HFFc6 (cell line): ENCODE data around the gene ZNF723. TPM values are rescaled to one million over a fixed set of nuclear protein-coding genes. Genes with fewer than 3 reads are reported as not detected.
"Not testable (repeated sequence)": the region's sequence is repeated elsewhere in the genome, so short reads cannot be mapped to it uniquely, and the experiment has no call there.

ENCODE experiments used
- DNase-seq: peaks from one replicate; pipeline ENCODE4 v3.0.0-alpha.2; 2018
- H3K27ac Mint-ChIP-seq: 2 replicates; pipeline ENCODE4 v1.8.0; 2020; ENCODE audit warnings: mild to moderate bottlenecking, mixed read lengths
- H3K27me3 Mint-ChIP-seq: 2 replicates; pipeline ENCODE4 v1.8.0; 2021; ENCODE audit warnings: mild to moderate bottlenecking, moderate library complexity, mixed read lengths; ENCODE audit not compliant: insufficient read depth
- H3K36me3 Mint-ChIP-seq: 2 replicates; pipeline ENCODE4 v1.8.0; 2021; ENCODE audit warnings: low read depth, mixed read lengths
- H3K4me1 Mint-ChIP-seq: 2 replicates; pipeline ENCODE4 v1.8.0; 2020; ENCODE audit warnings: low read depth, mixed read lengths
- H3K4me3 Mint-ChIP-seq: 2 replicates; pipeline ENCODE4 v1.8.0; 2020; ENCODE audit warnings: mild to moderate bottlenecking, moderate library complexity, mixed read lengths
- H3K9me3 Mint-ChIP-seq: 2 replicates; pipeline ENCODE4 v1.8.0; 2020; ENCODE audit warnings: mild to moderate bottlenecking, mixed read lengths
- CTCF ChIP-seq: fragments of 200-600 bp; sonication (generic); IDR thresholded peaks from 2 replicates; pipeline ENCODE4 v1.5.0; 2021; ENCODE audit warnings: antibody characterized with exemption, mild to moderate bottlenecking
- total RNA-seq, 6 experiments: library from RNA; stranded (reverse); fragmentation: NEBNext Ultra II Directional; extraction: Animal tissue kit (Norgen Biotek cat#: 25700); gene quantifications; 2 replicates in 1 of 6; 3 replicates in 5 of 6; pipeline ENCODE4 v1.2.3, GENCODE V29; 2021

Gene ZNF723
- total RNA-seq, 6 experiments from 2014 or later, result not detected

GRCh38 chr19:22807061-22807835, 24.8 kb upstream of the ZNF723 start:
- peaks cover 4% of the 10 kb centered on the region; the same call in 1 of the 2 replicates for H3K36me3 Mint-ChIP-seq
- no peak for DNase-seq
- H3K27me3 Mint-ChIP-seq, result peaks cover 4% of the 10 kb centered on the region
- H3K4me1 Mint-ChIP-seq, result no peaks in the 10 kb centered on the region
- TF ChIP-seq CTCF, result no peak
- no peak overlapping the region for H3K27ac Mint-ChIP-seq
- H3K4me3 Mint-ChIP-seq, result no peak overlapping the region
- H3K9me3 Mint-ChIP-seq, result peaks cover 43% of the 10 kb centered on the region

DNA sequence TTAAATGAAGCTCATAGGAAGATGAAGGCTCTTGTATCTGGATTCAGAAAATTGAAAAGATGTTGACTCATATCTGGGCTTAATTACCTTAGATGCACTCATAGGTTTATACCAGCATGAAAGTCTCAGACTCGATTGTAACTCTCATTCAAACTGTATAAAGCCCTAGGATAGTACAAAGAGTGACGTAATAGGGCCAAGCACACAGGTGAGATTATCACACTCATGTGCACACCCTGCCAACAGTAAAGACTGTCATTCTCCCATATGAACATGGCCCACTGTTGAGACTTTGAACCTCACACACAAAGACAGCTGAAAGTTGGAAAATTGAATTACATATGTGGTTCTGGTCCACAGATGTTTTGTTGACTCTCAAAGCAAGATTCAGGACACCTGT, 18.0 kb upstream of the ZNF723 start:
- peaks cover 4% of the 10 kb centered on the region; the same call in 1 of the 2 replicates for H3K27me3 Mint-ChIP-seq
- H3K4me3 Mint-ChIP-seq, result no peak overlapping the region
- no peaks in the 10 kb centered on the region; the same call in 1 of the 2 replicates for H3K36me3 Mint-ChIP-seq
- peaks cover 82% of the 10 kb centered on the region for H3K9me3 Mint-ChIP-seq
- TF ChIP-seq CTCF, result no peak
- no peaks in the 10 kb centered on the region for H3K4me1 Mint-ChIP-seq
- H3K27ac Mint-ChIP-seq, result no peak overlapping the region
- no peak for DNase-seq

GRCh38 chr19:22831211-22831610, 880 bp upstream of the ZNF723 start:
- no peak for TF ChIP-seq CTCF
- H3K27me3 Mint-ChIP-seq, result no peaks in the 10 kb centered on the region
- peaks cover 70% of the 10 kb centered on the region for H3K9me3 Mint-ChIP-seq
- H3K27ac Mint-ChIP-seq, result no peak overlapping the region
- DNase-seq, result no peak
- H3K4me3 Mint-ChIP-seq, result no peak overlapping the region
- no peaks in the 10 kb centered on the region for H3K4me1 Mint-ChIP-seq
- H3K36me3 Mint-ChIP-seq, result no peaks in the 10 kb centered on the region; the same call in 1 of the 2 replicates

DNA sequence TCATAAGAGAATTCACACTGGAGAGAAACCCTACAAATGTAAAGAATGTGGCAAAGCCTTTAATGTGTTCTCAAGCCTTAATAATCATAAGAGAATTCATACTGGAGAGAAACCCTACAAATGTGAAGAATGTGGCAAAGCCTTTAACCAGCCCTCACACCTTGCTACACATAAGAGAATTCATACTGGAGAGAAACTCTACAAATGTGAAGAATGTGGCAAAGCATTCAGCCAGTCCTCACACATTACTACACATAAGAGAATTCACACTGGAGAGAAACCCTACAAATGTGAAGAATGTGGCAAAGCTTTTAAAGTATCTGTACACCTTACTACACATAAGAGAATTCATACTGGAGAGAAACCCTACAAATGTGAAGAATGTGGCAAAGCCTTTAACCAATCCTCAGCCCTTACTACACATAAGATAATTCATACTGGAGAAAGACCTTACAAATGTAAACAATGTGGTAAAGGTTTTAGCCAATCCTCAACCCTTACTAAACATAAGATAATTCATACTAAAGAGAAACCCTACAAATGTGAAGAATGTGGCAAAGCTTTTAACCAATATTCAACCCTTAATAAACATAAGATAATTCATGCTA, 25.7 kb downstream of the ZNF723 start:
- not testable (repeated sequence) for DNase-seq, H3K27ac Mint-ChIP-seq, H3K4me3 Mint-ChIP-seq, H3K27me3 Mint-ChIP-seq, H3K4me1 Mint-ChIP-seq
- H3K36me3 Mint-ChIP-seq, result peaks cover 16% of the 10 kb centered on the region
- H3K9me3 Mint-ChIP-seq, result peaks cover 64% of the 10 kb centered on the region

DNA sequence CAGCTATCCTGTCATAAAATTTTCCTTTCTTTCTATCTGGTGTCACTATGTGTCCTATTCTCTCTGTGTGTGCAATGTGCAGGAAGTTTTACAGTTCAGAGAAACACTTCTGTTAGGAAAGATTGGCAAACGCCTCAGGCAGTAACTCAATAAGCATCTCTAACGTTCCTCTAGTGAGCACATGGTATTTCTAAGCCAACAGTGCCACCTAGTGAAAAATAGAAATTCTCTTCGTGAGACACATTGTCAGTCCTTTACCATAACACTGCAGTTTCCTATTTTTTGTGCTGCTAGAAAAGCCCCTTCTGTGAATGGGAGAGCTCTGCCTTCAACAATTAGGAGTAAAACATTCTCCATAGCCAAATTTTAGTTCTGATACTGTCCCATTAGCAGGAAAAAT, 50.7 kb downstream of the ZNF723 start:
- peak; percentile 69 for TF ChIP-seq CTCF
- H3K4me3 Mint-ChIP-seq, result no peak overlapping the region
- H3K27me3 Mint-ChIP-seq, result no peaks in the 10 kb centered on the region
- H3K4me1 Mint-ChIP-seq, result no peaks in the 10 kb centered on the region
- H3K9me3 Mint-ChIP-seq, result peaks cover 63% of the 10 kb centered on the region
- DNase-seq, result peak; percentile 55
- H3K36me3 Mint-ChIP-seq, result peaks cover 4% of the 10 kb centered on the region; the same call in 1 of the 2 replicates
- no peak overlapping the region for H3K27ac Mint-ChIP-seq

DNA sequence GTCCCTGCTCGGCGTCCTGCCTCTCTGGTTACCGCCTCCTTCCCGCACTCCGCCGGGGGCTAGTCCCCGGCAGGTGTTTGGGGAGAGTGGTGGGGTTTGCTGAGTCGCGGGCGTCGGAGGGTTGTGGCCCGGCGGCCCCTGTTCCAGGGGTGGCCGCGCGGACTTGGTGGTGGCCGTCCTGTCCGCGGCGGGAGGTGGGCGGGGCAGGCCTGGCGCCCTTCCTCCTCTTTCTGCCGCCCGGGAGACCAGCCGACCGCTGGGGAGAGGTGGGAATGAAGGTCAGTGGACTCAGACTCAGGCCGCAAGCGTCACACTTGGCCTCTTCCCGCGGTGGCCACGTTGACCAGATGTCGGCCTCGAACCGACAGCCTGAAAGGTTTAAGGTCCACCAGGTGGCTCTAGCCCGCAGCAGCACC, 61.8 kb downstream of the ZNF723 start:
- Mint-ChIP-seq H3K36me3 (no peaks in the 10 kb centered on the region), H3K4me3 (no peak overlapping the region), H3K4me1 (no peaks in the 10 kb centered on the region), H3K27ac (no peak overlapping the region), H3K27me3 (no peaks in the 10 kb centered on the region; the same call in 1 of the 2 replicates), H3K9me3 (peaks cover 41% of the 10 kb centered on the region)
- no peak for DNase-seq
- TF ChIP-seq CTCF, result no peak
